GM10266 (cell line): ENCODE results near the gene AMPD3.

Source experiments
- DNase-seq: peaks from one replicate; pipeline ENCODE4 v3.0.0; 2012; ENCODE audit errors: extremely low spot score
- TF ChIP-seq, protein P1 (sequence below): IDR thresholded peaks from 2 replicates; pipeline ENCODE4 v1.5.1; 2012; ENCODE audit warnings: mild to moderate bottlenecking, low read depth; ENCODE audit not compliant: control insufficient read depth, insufficient read depth; ENCODE audit errors: missing control alignments

Gene AMPD3

GRCh38 chr11:10528121-10528520 is 73.1 kb downstream of the AMPD3 start:
- no peak for DNase-seq
- TF ChIP-seq, protein P1, sequence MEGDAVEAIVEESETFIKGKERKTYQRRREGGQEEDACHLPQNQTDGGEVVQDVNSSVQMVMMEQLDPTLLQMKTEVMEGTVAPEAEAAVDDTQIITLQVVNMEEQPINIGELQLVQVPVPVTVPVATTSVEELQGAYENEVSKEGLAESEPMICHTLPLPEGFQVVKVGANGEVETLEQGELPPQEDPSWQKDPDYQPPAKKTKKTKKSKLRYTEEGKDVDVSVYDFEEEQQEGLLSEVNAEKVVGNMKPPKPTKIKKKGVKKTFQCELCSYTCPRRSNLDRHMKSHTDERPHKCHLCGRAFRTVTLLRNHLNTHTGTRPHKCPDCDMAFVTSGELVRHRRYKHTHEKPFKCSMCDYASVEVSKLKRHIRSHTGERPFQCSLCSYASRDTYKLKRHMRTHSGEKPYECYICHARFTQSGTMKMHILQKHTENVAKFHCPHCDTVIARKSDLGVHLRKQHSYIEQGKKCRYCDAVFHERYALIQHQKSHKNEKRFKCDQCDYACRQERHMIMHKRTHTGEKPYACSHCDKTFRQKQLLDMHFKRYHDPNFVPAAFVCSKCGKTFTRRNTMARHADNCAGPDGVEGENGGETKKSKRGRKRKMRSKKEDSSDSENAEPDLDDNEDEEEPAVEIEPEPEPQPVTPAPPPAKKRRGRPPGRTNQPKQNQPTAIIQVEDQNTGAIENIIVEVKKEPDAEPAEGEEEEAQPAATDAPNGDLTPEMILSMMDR, result no peak

GRCh38 chr11:10529279-10529678 is 74.2 kb downstream of the AMPD3 start:
- TF ChIP-seq, protein P1, result no peak
- no peak for DNase-seq

DNA sequence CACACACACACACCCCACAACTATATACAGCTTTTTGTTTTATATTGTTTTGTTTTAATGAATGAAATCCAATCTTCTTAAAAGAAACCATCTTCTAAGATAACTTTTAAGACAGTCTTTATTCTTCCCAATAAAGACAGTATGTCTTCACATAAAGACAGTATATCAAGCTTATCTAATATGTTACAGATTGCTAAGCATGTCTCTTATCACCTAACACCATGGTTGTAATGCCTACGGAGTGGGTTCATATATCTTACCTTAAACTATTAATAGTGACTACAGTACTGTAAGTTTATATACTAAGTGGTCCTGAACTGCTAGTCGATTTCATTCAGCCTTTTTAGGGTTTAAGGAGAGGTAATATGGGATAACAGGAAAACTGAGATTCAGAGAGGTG is 77.5 kb downstream of the AMPD3 start:
- no peak for DNase-seq
- TF ChIP-seq, protein P1, result no peak

GRCh38 chr11:10533323-10533722 is 78.3 kb downstream of the AMPD3 start:
- DNase-seq, result no peak
- TF ChIP-seq, protein P1, result no peak

- DNase-seq, result no peak
- TF ChIP-seq, protein P1, result no peak
Measured at GRCh38 chr11:10534316-10534715, 79.3 kb downstream of the AMPD3 start.

DNA sequence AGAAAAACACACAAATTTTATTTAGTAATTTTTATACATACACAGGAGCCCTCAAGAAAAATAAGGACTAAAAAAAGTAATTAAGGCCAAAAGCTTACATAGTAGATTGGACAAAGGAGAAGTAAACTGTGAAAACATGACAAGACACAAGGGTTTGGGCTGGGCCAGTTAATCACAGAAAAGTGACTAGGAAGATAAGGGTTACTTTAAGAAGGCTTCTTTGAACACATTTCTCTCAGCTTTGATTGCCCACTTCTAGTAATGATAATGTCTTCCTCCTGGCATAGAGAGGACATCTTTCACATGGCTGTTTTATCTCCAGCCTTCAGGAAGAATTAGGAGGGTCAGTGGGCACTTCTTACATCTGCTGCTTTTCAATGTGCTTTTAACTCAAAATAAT is 82.5 kb downstream of the AMPD3 start:
- TF ChIP-seq, protein P1, result no peak
- no peak for DNase-seq

DNA sequence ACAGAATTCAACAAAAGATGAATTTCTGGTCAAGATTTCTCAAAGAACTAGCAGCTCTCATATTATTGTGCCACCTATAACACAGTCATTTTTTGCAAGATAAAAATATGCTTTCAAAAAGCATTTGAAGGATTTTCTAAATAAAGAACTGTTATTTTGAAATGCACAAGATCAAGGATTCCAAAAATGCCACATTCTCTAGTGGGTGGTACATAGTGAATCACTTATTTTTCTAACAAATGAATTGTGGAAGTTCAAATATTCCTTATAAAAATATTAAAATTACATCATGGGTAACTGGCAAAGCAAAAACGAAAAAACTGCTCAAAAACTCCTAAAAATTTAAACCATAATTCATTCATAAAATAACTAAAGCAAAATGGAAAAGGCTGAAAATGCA is 83.9 kb downstream of the AMPD3 start:
- TF ChIP-seq, protein P1, result no peak
- no peak for DNase-seq
